ENCODE data around the gene CIITA.
"Not testable (repeated sequence)": the region's sequence is repeated elsewhere in the genome, so short reads cannot be mapped to it uniquely, and the experiment has no call there.

CIITA gene

GRCh38 chr16:10920726-10921427 is 43.9 kb downstream of the CIITA start:
- no peak overlapping the region for H3K27ac Mint-ChIP-seq
- no peak overlapping the region for H3K4me3 Mint-ChIP-seq
- peaks cover 6% of the 10 kb centered on the region for H3K36me3 Mint-ChIP-seq
- H3K9me3 Mint-ChIP-seq, result no peaks in the 10 kb centered on the region
- peaks cover 11% of the 10 kb centered on the region for H3K4me1 Mint-ChIP-seq
- H3K27me3 Mint-ChIP-seq, result no peaks in the 10 kb centered on the region

GRCh38 chr16:10921536-10922327 is 44.7 kb downstream of the CIITA start:
- peaks cover 6% of the 10 kb centered on the region for H3K36me3 Mint-ChIP-seq

GRCh38 chr16:10922328-10923145 is 45.5 kb downstream of the CIITA start:
- peaks cover 6% of the 10 kb centered on the region for H3K36me3 Mint-ChIP-seq
- H3K9me3 Mint-ChIP-seq, result no peaks in the 10 kb centered on the region
- no peak overlapping the region for H3K27ac Mint-ChIP-seq
- H3K27me3 Mint-ChIP-seq, result no peaks in the 10 kb centered on the region
- peaks cover 5% of the 10 kb centered on the region for H3K4me1 Mint-ChIP-seq
- no peak overlapping the region for H3K4me3 Mint-ChIP-seq

More at GRCh38 chr16:10921536-10922327, 44.7 kb downstream of the CIITA start:
- H3K27ac Mint-ChIP-seq, result no peak overlapping the region
- H3K9me3 Mint-ChIP-seq, result no peaks in the 10 kb centered on the region
- H3K4me3 Mint-ChIP-seq, result no peak overlapping the region
- peaks cover 6% of the 10 kb centered on the region for H3K4me1 Mint-ChIP-seq
- H3K27me3 Mint-ChIP-seq, result no peaks in the 10 kb centered on the region

- H3K4me1 Mint-ChIP-seq, result peaks cover 5% of the 10 kb centered on the region
- no peak overlapping the region for H3K27ac Mint-ChIP-seq
- H3K9me3 Mint-ChIP-seq, result no peaks in the 10 kb centered on the region
- H3K4me3 Mint-ChIP-seq, result no peak overlapping the region
- H3K36me3 Mint-ChIP-seq, result peaks cover 10% of the 10 kb centered on the region
- no peaks in the 10 kb centered on the region for H3K27me3 Mint-ChIP-seq
Measured at GRCh38 chr16:10923146-10923649, 46.2 kb downstream of the CIITA start.

- Mint-ChIP-seq H3K9me3 (no peaks in the 10 kb centered on the region), H3K27me3 (no peaks in the 10 kb centered on the region), H3K36me3 (peaks cover 10% of the 10 kb centered on the region), H3K4me3 (no peak overlapping the region), H3K27ac (no peak overlapping the region), H3K4me1 (peaks cover 2% of the 10 kb centered on the region)
Measured at GRCh38 chr16:10923650-10924214, 46.7 kb downstream of the CIITA start.

GRCh38 chr16:10925285-10925684 is 48.3 kb downstream of the CIITA start:
- not testable (repeated sequence) for H3K4me3 Mint-ChIP-seq, H3K4me1 Mint-ChIP-seq, H3K9me3 Mint-ChIP-seq, H3K27ac Mint-ChIP-seq, H3K27me3 Mint-ChIP-seq
- H3K36me3 Mint-ChIP-seq, result peaks cover 10% of the 10 kb centered on the region

- no peak overlapping the region for H3K4me3 Mint-ChIP-seq
- H3K4me1 Mint-ChIP-seq, result no peaks in the 10 kb centered on the region
- no peaks in the 10 kb centered on the region for H3K9me3 Mint-ChIP-seq
- H3K27ac Mint-ChIP-seq, result no peak overlapping the region
- H3K36me3 Mint-ChIP-seq, result peaks cover 10% of the 10 kb centered on the region
- no peaks in the 10 kb centered on the region for H3K27me3 Mint-ChIP-seq
Measured at GRCh38 chr16:10926094-10926493, 49.1 kb downstream of the CIITA start.

- Mint-ChIP-seq H3K4me1 (no peaks in the 10 kb centered on the region), H3K4me3 (no peak overlapping the region), H3K9me3 (no peaks in the 10 kb centered on the region), H3K36me3 (peaks cover 11% of the 10 kb centered on the region), H3K27me3 (no peaks in the 10 kb centered on the region), H3K27ac (no peak overlapping the region)
Measured at GRCh38 chr16:10926867-10927266, 49.9 kb downstream of the CIITA start.

- H3K4me1 Mint-ChIP-seq, result no peaks in the 10 kb centered on the region
- H3K36me3 Mint-ChIP-seq, result peaks cover 11% of the 10 kb centered on the region
- no peak overlapping the region for H3K27ac Mint-ChIP-seq
- no peaks in the 10 kb centered on the region for H3K27me3 Mint-ChIP-seq
- H3K9me3 Mint-ChIP-seq, result no peaks in the 10 kb centered on the region
- H3K4me3 Mint-ChIP-seq, result no peak overlapping the region
Measured at GRCh38 chr16:10927497-10928112, 50.6 kb downstream of the CIITA start.

GRCh38 chr16:10929097-10929496 is 52.1 kb downstream of the CIITA start:
- H3K27ac Mint-ChIP-seq, H3K9me3 Mint-ChIP-seq, H3K27me3 Mint-ChIP-seq, H3K4me3 Mint-ChIP-seq, H3K4me1 Mint-ChIP-seq: not testable (repeated sequence)
- H3K36me3 Mint-ChIP-seq, result peaks cover 11% of the 10 kb centered on the region

- no peak overlapping the region for H3K27ac Mint-ChIP-seq
Measured at GRCh38 chr16:10929853-10930754, 53.1 kb downstream of the CIITA start.

GRCh38 chr16:10930755-10931093 is 53.7 kb downstream of the CIITA start:
- Mint-ChIP-seq H3K27ac (no peak overlapping the region), H3K4me3 (no peak overlapping the region), H3K36me3 (peaks cover 6% of the 10 kb centered on the region)

More at GRCh38 chr16:10929853-10930754, 53.1 kb downstream of the CIITA start:
- Mint-ChIP-seq H3K4me3 (no peak overlapping the region), H3K4me1 (peaks cover 16% of the 10 kb centered on the region), H3K9me3 (no peaks in the 10 kb centered on the region), H3K36me3 (peaks cover 10% of the 10 kb centered on the region), H3K27me3 (no peaks in the 10 kb centered on the region)

GRCh38 chr16:10931134-10931533 is 54.1 kb downstream of the CIITA start:
- Mint-ChIP-seq H3K27me3 (no peaks in the 10 kb centered on the region), H3K4me1 (peaks cover 26% of the 10 kb centered on the region), H3K36me3 (peaks cover 6% of the 10 kb centered on the region), H3K9me3 (no peaks in the 10 kb centered on the region), H3K27ac (no peak overlapping the region), H3K4me3 (no peak overlapping the region)

More at GRCh38 chr16:10930755-10931093, 53.7 kb downstream of the CIITA start:
- no peaks in the 10 kb centered on the region for H3K9me3 Mint-ChIP-seq
- no peaks in the 10 kb centered on the region for H3K27me3 Mint-ChIP-seq
- peaks cover 22% of the 10 kb centered on the region for H3K4me1 Mint-ChIP-seq

- no peaks in the 10 kb centered on the region for H3K27me3 Mint-ChIP-seq
- H3K4me1 Mint-ChIP-seq, result peaks cover 36% of the 10 kb centered on the region
- H3K9me3 Mint-ChIP-seq, result no peaks in the 10 kb centered on the region
- no peak overlapping the region for H3K27ac Mint-ChIP-seq
- peaks cover 9% of the 10 kb centered on the region for H3K36me3 Mint-ChIP-seq
- H3K4me3 Mint-ChIP-seq, result no peak overlapping the region
Measured at GRCh38 chr16:10931977-10932632, 55.1 kb downstream of the CIITA start.

Measured in activated naive CD4-positive, alpha-beta T cell treated with anti-CD3 and anti-CD28 coated beads, Interleukin-2, amount 50 U/mL, for 24 hours (primary cell).